ENCODE measurements around the gene PPARD.

Gene PPARD

DNA sequence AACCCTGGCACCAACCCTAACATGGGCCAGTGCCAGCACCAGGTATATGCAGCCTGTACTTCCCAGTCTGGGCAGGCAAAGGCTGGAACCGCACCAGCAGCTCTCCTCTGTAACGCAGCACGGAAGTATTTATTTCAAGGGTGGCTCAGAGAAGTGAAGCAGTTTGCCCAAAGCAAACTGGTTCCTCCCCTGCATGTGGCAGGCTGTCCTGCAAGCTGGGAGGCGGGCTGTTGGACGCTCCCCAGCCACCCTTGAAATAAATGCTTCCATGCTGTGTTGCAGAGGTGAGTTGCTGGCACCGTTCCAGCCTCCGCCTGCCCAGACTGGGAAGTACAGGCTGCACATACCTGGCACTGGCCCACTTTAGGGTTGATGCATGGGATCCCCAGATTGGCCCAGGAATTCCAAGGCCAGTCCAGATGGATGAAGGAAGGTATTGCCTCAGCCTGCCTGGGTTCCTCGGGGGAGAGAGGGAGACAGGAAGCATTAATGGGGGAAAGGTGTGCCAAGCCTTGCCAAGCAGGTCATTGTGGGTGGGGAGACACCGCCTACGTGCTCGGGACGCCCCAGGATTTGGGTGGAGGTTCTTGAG lies 49.8 kb downstream of the PPARD start:
- Histone ChIP-seq H3K4me3 (ENCODE audit: insufficient read length, low read depth) (no peak overlapping the region), H3K9ac (ENCODE audit: insufficient read length, low read depth) (no peak overlapping the region), H3K36me3 (ENCODE audit: insufficient read depth, insufficient read length, low read length) (no peaks in the 10 kb centered on the region), H3K4me1 (ENCODE audit: insufficient read depth, insufficient read length) (peaks cover 4% of the 10 kb centered on the region), H3K9me3 (ENCODE audit: insufficient read depth, low read length) (peaks cover 3% of the 10 kb centered on the region), H3K27me3 (ENCODE audit: insufficient read depth, insufficient read length) (no peaks in the 10 kb centered on the region)
- no peak for DNase-seq (ENCODE audit: low read depth, low spot score)
- TF ChIP-seq ZNF274 (IDR thresholded peaks at IDR 0.05; ENCODE audit: low read depth, low read length) (no peak), YY1 (IDR thresholded peaks at IDR 0.05; ENCODE audit: insufficient read depth, insufficient read length) (no peak), SUZ12 (IDR thresholded peaks at IDR 0.05; ENCODE audit: extremely low read depth, insufficient read depth, insufficient read length) (no peak)

DNA sequence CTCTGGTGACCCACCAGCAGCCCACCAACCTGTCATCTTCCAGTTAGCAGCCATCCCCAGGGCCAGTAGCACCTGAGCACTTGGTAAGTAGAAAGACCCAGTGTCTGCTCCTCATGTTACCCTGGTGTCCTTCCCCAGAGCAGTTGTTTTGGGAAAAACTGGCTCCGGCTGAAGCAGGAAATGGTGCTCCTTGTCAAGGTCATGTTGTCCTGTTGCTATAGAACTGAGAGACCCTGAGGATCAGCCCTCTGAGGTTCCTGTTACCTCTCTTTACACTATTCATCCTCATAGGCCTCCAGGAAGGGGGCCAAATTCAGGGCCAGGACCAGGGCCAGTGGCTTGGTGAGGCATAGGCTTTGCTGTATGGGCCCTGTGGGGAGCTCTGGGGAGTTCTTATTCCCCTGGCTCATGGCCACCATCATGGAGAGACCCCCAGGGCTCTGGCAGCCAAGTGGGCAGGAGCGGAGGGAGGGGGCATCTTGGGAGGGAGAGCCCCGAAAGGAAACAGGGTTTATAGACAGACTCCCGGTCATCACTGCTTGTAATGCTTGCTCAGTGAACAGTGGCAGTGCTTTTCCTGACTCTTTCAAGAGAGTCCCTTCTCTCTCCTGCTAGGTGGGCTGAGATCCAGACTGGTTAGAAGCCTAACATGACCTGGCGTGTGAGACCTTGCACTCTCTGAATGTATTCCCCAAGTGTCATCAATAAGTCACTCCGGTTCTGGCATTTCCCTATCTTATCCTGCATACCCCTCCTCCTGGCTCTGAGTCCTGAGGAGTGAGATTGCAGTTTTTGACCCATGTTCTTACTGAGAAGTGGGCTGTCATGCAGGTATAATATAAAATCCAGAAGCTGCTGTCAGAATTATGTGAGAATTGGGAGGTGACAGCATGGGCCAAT lies 50.7 kb downstream of the PPARD start:
- no peak for DNase-seq (ENCODE audit: low read depth, low spot score)
- H3K4me1 ChIP-seq (ENCODE audit: insufficient read depth, insufficient read length): peaks cover 4% of the 10 kb centered on the region
- H3K27me3 ChIP-seq (ENCODE audit: insufficient read depth, insufficient read length): no peaks in the 10 kb centered on the region
- TF ChIP-seq ZNF274 (IDR thresholded peaks at IDR 0.05; ENCODE audit: low read depth, low read length) (no peak), SUZ12 (IDR thresholded peaks at IDR 0.05; ENCODE audit: extremely low read depth, insufficient read depth, insufficient read length) (no peak), YY1 (IDR thresholded peaks at IDR 0.05; ENCODE audit: insufficient read depth, insufficient read length) (no peak)
- no peak overlapping the region for H3K4me3 ChIP-seq (ENCODE audit: insufficient read length, low read depth)
- H3K9me3 ChIP-seq (ENCODE audit: insufficient read depth, low read length): peaks cover 12% of the 10 kb centered on the region
- no peak overlapping the region for H3K9ac ChIP-seq (ENCODE audit: insufficient read length, low read depth)
- H3K36me3 ChIP-seq (ENCODE audit: insufficient read depth, insufficient read length, low read length): peaks cover 4% of the 10 kb centered on the region

DNA sequence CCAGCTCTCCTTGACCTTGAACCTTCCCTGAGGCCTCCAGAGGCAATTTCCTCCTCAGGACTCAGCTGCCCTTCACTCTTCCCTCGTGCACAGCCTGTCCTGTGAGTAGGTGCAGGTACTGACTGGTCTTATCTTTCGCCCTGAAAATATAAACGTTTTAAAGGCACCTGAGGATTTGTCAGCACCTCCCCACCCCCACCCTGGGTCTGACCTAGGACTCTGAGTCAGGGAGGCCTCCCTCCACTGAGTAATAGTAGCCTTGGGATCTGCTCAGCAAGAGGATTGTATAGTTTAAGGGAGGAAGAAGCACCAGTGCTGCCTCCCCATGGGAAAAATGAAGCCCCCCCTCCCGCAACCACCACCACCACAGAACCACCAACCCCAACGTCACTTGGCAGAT lies 54.6 kb downstream of the PPARD start:
- DNase-seq (ENCODE audit: low read depth, low spot score): no peak
- TF ChIP-seq ZNF274 (IDR thresholded peaks at IDR 0.05; ENCODE audit: low read depth, low read length) (no peak), YY1 (IDR thresholded peaks at IDR 0.05; ENCODE audit: insufficient read depth, insufficient read length) (no peak), SUZ12 (IDR thresholded peaks at IDR 0.05; ENCODE audit: extremely low read depth, insufficient read depth, insufficient read length) (no peak)
- peaks cover 13% of the 10 kb centered on the region for H3K9me3 ChIP-seq (ENCODE audit: insufficient read depth, low read length)

DNA sequence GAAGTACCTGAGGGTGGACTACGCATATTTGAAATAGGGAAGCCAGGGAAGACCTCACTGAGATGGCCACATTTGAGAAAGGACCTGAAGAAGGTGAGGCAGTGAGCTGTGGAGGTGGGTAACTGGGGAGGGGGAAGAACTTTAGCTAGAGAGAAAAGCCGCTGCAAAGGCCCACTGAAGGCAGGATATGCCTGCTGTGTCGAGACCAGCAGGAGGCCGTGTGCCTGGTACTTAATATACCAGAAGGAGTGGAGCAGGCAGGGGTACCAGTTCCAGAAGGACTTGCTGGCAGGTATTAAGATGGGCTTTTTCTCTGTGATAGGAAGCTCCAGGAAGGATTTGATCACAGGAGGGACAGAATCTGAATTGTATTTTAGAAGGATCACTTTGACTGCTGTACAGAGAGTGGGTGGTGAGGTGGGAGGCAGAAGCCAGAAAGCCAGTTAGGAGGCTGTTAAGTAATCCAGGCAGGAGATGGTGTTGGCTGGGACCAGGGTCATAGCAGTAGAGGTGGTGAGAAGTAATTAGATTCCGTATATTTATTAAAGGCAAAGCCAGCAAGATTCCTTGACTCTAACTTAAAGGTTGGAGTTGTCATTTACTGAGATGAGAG lies 55.6 kb downstream of the PPARD start:
- Histone ChIP-seq H3K9ac (ENCODE audit: insufficient read length, low read depth) (no peak overlapping the region), H3K36me3 (ENCODE audit: insufficient read depth, insufficient read length, low read length) (peaks cover 4% of the 10 kb centered on the region), H3K9me3 (ENCODE audit: insufficient read depth, low read length) (peaks cover 13% of the 10 kb centered on the region), H3K4me3 (ENCODE audit: insufficient read length, low read depth) (no peak overlapping the region), H3K4me1 (ENCODE audit: insufficient read depth, insufficient read length) (peaks cover 8% of the 10 kb centered on the region), H3K27me3 (ENCODE audit: insufficient read depth, insufficient read length) (no peaks in the 10 kb centered on the region)
- no peak for DNase-seq (ENCODE audit: low read depth, low spot score)
- TF ChIP-seq YY1 (IDR thresholded peaks at IDR 0.05; ENCODE audit: insufficient read depth, insufficient read length) (no peak), SUZ12 (IDR thresholded peaks at IDR 0.05; ENCODE audit: extremely low read depth, insufficient read depth, insufficient read length) (no peak), ZNF274 (IDR thresholded peaks at IDR 0.05; ENCODE audit: low read depth, low read length) (no peak)

More for the DNA sequence above, 54.6 kb downstream of the PPARD start:
- Histone ChIP-seq H3K27me3 (ENCODE audit: insufficient read depth, insufficient read length) (no peaks in the 10 kb centered on the region), H3K9ac (ENCODE audit: insufficient read length, low read depth) (no peak overlapping the region), H3K4me3 (ENCODE audit: insufficient read length, low read depth) (no peak overlapping the region), H3K36me3 (ENCODE audit: insufficient read depth, insufficient read length, low read length) (peaks cover 4% of the 10 kb centered on the region), H3K4me1 (ENCODE audit: insufficient read depth, insufficient read length) (peaks cover 8% of the 10 kb centered on the region)

DNA sequence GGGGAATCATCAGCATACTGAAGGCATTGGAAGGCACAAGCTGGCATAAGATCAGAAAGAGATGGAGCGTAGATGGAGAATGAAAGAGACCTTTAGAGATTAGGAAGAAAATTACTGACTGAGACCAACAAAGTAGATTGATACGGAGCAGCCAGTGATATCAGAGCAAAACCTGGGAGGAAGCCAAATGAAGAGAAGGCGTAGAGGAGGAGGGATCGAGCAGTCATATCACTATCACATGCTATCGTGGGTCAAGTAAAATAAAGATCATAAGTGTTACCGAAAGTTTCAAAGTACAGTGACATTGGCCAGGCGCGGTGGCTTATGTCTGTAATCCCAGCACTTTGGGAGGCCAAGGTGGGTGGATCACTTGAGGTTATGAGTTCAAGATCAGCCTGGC lies 56.2 kb downstream of the PPARD start:
- Histone ChIP-seq H3K36me3 (ENCODE audit: insufficient read depth, insufficient read length, low read length) (peaks cover 4% of the 10 kb centered on the region), H3K4me3 (ENCODE audit: insufficient read length, low read depth) (no peak overlapping the region), H3K27me3 (ENCODE audit: insufficient read depth, insufficient read length) (no peaks in the 10 kb centered on the region), H3K9me3 (ENCODE audit: insufficient read depth, low read length) (peaks cover 13% of the 10 kb centered on the region), H3K9ac (ENCODE audit: insufficient read length, low read depth) (no peak overlapping the region), H3K4me1 (ENCODE audit: insufficient read depth, insufficient read length) (peaks cover 8% of the 10 kb centered on the region)
- no peak for TF ChIP-seq YY1 (IDR thresholded peaks at IDR 0.05; ENCODE audit: insufficient read depth, insufficient read length)
- TF ChIP-seq ZNF274 (IDR thresholded peaks at IDR 0.05; ENCODE audit: low read depth, low read length): no peak
- no peak for TF ChIP-seq SUZ12 (IDR thresholded peaks at IDR 0.05; ENCODE audit: extremely low read depth, insufficient read depth, insufficient read length)
- no peak for DNase-seq (ENCODE audit: low read depth, low spot score)

DNA sequence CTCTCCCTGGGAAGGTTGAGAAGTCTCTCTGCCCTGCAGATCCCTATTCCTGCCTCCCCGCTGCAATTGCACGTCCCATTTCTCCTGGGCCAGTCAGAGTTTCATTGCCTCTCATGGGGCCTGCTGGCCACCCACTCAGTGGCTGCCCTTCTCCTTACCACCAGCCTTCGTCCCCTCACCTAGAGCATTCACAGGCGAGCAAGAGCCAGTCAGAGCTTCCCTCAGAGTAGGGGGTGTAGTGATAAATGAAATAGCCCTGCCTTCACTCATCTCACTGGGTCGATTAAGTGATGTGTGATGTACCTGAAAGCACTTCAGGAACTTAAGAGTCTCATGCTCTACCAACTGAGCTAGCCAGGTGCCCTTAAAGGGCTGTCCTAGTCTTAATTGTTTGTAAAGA lies 57.8 kb downstream of the PPARD start:
- H3K27me3 ChIP-seq (ENCODE audit: insufficient read depth, insufficient read length): no peaks in the 10 kb centered on the region
- H3K4me1 ChIP-seq (ENCODE audit: insufficient read depth, insufficient read length): peaks cover 8% of the 10 kb centered on the region
- no peak for DNase-seq (ENCODE audit: low read depth, low spot score)
- H3K4me3 ChIP-seq (ENCODE audit: insufficient read length, low read depth): no peak overlapping the region
- no peak for TF ChIP-seq YY1 (IDR thresholded peaks at IDR 0.05; ENCODE audit: insufficient read depth, insufficient read length)
- TF ChIP-seq ZNF274 (IDR thresholded peaks at IDR 0.05; ENCODE audit: low read depth, low read length): no peak
- no peak for TF ChIP-seq SUZ12 (IDR thresholded peaks at IDR 0.05; ENCODE audit: extremely low read depth, insufficient read depth, insufficient read length)
- no peak overlapping the region for H3K9ac ChIP-seq (ENCODE audit: insufficient read length, low read depth)
- peaks cover 4% of the 10 kb centered on the region for H3K36me3 ChIP-seq (ENCODE audit: insufficient read depth, insufficient read length, low read length)
- peaks cover 13% of the 10 kb centered on the region for H3K9me3 ChIP-seq (ENCODE audit: insufficient read depth, low read length)

DNA sequence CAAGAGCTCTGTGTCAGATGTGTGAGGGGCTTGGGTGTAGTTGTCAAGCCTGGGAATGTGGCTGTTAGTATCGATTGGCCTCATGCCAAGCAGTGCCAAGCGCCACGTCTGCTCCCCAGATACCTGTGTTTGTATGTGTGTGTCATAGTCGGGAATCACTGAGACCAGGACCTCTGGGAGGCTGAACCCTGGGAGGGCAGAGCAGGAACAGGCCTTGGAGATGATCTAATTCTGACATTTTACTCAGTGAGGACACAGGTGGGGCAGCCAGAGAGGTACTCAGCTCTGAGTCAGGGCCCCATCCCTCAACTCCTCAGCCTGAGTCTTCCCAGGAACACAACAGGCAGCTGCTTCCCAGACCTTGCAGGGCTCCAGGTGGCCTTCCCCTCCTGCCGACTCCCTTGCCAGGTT lies 58.5 kb downstream of the PPARD start:
- H3K27me3 ChIP-seq (ENCODE audit: insufficient read depth, insufficient read length): no peaks in the 10 kb centered on the region
- TF ChIP-seq YY1 (IDR thresholded peaks at IDR 0.05; ENCODE audit: insufficient read depth, insufficient read length) (no peak), SUZ12 (IDR thresholded peaks at IDR 0.05; ENCODE audit: extremely low read depth, insufficient read depth, insufficient read length) (no peak), ZNF274 (IDR thresholded peaks at IDR 0.05; ENCODE audit: low read depth, low read length) (no peak)
- H3K36me3 ChIP-seq (ENCODE audit: insufficient read depth, insufficient read length, low read length): peaks cover 4% of the 10 kb centered on the region
- no peak overlapping the region for H3K4me3 ChIP-seq (ENCODE audit: insufficient read length, low read depth)
- peaks cover 13% of the 10 kb centered on the region for H3K9me3 ChIP-seq (ENCODE audit: insufficient read depth, low read length)
- H3K9ac ChIP-seq (ENCODE audit: insufficient read length, low read depth): no peak overlapping the region
- H3K4me1 ChIP-seq (ENCODE audit: insufficient read depth, insufficient read length): peaks cover 8% of the 10 kb centered on the region
- no peak for DNase-seq (ENCODE audit: low read depth, low spot score)
